ENCODE measurements around the gene SGIP1. TPM values are rescaled to one million over a fixed set of nuclear protein-coding genes. Genes with fewer than 3 reads are reported as not detected.
A peak's percentile ranks its signal among the peaks of the same experiment; 100 is the strongest.

Gene SGIP1
- total and polyA plus RNA-seq, 2 experiments from 2014 or later: 3.1 to 20.2 TPM

- H3K36me3 ChIP-seq (replicated peaks; ENCODE audit: insufficient read depth, low read depth): no peaks in the 10 kb centered on the region
- 68% methylated on average over 3 of the region's 3 CpGs for WGBS (ENCODE audit: low lambda C conversion rate, missing lambda C conversion rate)
- no peak overlapping the region for H3K4me2 ChIP-seq
- no peak overlapping the region for H3K27ac ChIP-seq
- H3K27me3 ChIP-seq: no peaks in the 10 kb centered on the region
- peaks cover 14% of the 10 kb centered on the region for H3K4me1 ChIP-seq (ENCODE audit: insufficient read depth)
- no peaks in the 10 kb centered on the region for H4K20me1 ChIP-seq (ENCODE audit: insufficient read depth, poor library complexity, severe bottlenecking)
- no peaks in the 10 kb centered on the region for H3K9me2 ChIP-seq (replicated peaks; ENCODE audit: insufficient read depth)
- no peak overlapping the region for H3K4me3 ChIP-seq
- no peak for DNase-seq (ENCODE audit: low spot score)
- no peaks in the 10 kb centered on the region for H3K9me3 ChIP-seq (ENCODE audit: low read depth)
- H3K79me2 ChIP-seq: no peaks in the 10 kb centered on the region
- TF ChIP-seq EZH2phosphoT487 (IDR thresholded peaks at IDR 0.05; ENCODE audit: low read depth, severe bottlenecking, unreplicated experiment) (no peak), EZH2 (IDR thresholded peaks at IDR 0.05; ENCODE audit: borderline replicate concordance) (no peak), CTCF (IDR thresholded peaks at IDR 0.05; ENCODE audit: poor library complexity) (no peak)
- no peak overlapping the region for H2AFZ ChIP-seq
Measured at GRCh38 chr1:66540434-66541032, 6.6 kb downstream of the SGIP1 start.

GRCh38 chr1:66542314-66542713 lies 8.4 kb downstream of the SGIP1 start:
- no peak for DNase-seq (ENCODE audit: low spot score)
- Histone ChIP-seq H4K20me1 (ENCODE audit: insufficient read depth, poor library complexity, severe bottlenecking) (no peaks in the 10 kb centered on the region), H2AFZ (no peak overlapping the region), H3K36me3 (replicated peaks; ENCODE audit: insufficient read depth, low read depth) (no peaks in the 10 kb centered on the region), H3K27ac (peak overlapping the region; percentile 91), H3K9me2 (replicated peaks; ENCODE audit: insufficient read depth) (no peaks in the 10 kb centered on the region), H3K9me3 (ENCODE audit: low read depth) (no peaks in the 10 kb centered on the region), H3K4me2 (peak overlapping the region; percentile 39), H3K79me2 (no peaks in the 10 kb centered on the region), H3K27me3 (no peaks in the 10 kb centered on the region), H3K4me1 (ENCODE audit: insufficient read depth) (peaks cover 14% of the 10 kb centered on the region), H3K4me3 (no peak overlapping the region)
- no peak for TF ChIP-seq CTCF (IDR thresholded peaks at IDR 0.05; ENCODE audit: poor library complexity)
- 90% methylated on average over 8 of the region's 8 CpGs for WGBS (ENCODE audit: low lambda C conversion rate, missing lambda C conversion rate)

- Histone ChIP-seq H4K20me1 (ENCODE audit: insufficient read depth, poor library complexity, severe bottlenecking) (no peaks in the 10 kb centered on the region), H2AFZ (no peak overlapping the region), H3K27me3 (no peaks in the 10 kb centered on the region), H3K36me3 (replicated peaks; ENCODE audit: insufficient read depth, low read depth) (no peaks in the 10 kb centered on the region), H3K27ac (peak overlapping the region; percentile 91), H3K4me1 (ENCODE audit: insufficient read depth) (peaks cover 14% of the 10 kb centered on the region), H3K9me3 (ENCODE audit: low read depth) (no peaks in the 10 kb centered on the region), H3K9me2 (replicated peaks; ENCODE audit: insufficient read depth) (no peaks in the 10 kb centered on the region), H3K79me2 (no peaks in the 10 kb centered on the region), H3K4me2 (peak overlapping the region; percentile 39), H3K4me3 (no peak overlapping the region)
- peak; percentile 86 for DNase-seq (ENCODE audit: low spot score)
- WGBS (ENCODE audit: low lambda C conversion rate, missing lambda C conversion rate): 53% methylated on average over 8 of the region's 8 CpGs
- TF ChIP-seq EZH2 (IDR thresholded peaks at IDR 0.05; ENCODE audit: borderline replicate concordance): no peak
- no peak for TF ChIP-seq EZH2phosphoT487 (IDR thresholded peaks at IDR 0.05; ENCODE audit: low read depth, severe bottlenecking, unreplicated experiment)
- TF ChIP-seq CTCF (IDR thresholded peaks at IDR 0.05; ENCODE audit: poor library complexity): no peak
Measured at GRCh38 chr1:66542811-66543767, 9.1 kb downstream of the SGIP1 start.

Measured in hepatocyte (in vitro differentiated cells).